Measurements from ENCODE around the gene TCN2.

The TCN2 gene

DNA sequence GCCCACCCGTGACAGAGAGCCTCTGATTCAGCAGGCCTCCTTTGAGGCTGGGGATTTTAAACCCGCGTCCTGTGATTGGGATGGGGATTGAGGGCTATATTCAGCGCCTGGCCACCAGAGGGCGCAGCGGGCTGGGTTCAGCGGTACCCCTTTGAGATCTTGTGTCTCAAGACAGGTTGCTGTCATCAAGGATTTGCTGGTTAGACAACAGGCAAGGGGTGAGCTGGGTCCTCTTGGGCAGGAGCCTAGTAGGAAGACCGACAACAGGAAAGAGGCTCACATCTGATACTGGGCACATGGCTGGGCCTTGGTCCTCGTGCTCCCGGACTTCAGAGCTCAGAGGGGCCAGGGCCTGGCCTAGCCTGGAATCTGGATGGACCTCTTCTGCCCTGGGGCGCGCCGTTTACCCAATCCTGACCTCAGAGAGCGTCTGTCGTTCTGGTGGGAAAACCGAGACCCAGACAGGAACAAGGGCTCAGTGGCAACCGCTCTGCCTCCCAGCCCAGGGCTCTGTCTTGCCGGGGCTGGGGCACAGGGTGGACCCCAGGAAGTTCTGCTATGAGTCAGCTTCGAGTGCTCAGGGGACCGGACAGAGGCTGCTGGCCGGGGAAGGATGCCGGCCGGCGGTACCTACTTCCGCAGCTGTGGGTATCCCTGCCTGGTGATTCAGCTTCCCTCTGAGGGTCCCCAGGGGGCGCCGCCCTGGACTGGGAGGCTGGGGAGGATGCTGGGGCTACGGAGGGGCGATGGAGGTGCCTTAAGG, 27.7 kb downstream of the TCN2 start (continued):
- TF ChIP-seq ZSCAN16 (tag by site-specific recombination; IDR thresholded peaks at IDR 0.05) (no peak), ZNF292 (tag by site-specific recombination; IDR thresholded peaks at IDR 0.05; ENCODE audit: borderline replicate concordance, low read depth) (no peak), ZNF549 (tag by site-specific recombination; IDR thresholded peaks at IDR 0.05) (no peak), ZNF354C (tag by site-specific recombination; IDR thresholded peaks at IDR 0.05; ENCODE audit: borderline replicate concordance, low read depth) (no peak), ZNF140 (tag by site-specific recombination; IDR thresholded peaks at IDR 0.05) (no peak), SP2 (tag by site-specific recombination; IDR thresholded peaks at IDR 0.05) (peak; percentile 13; the same call in 1 of the 2 replicates), ZNF169 (tag by site-specific recombination; IDR thresholded peaks at IDR 0.05) (no peak), ZNF133 (tag by site-specific recombination; IDR thresholded peaks at IDR 0.05) (no peak), ZNF138 (tag by site-specific recombination; IDR thresholded peaks at IDR 0.05; ENCODE audit: borderline replicate concordance) (no peak), ZNF521 (tag by site-specific recombination; IDR thresholded peaks at IDR 0.05) (no peak), ZNF654 (tag by site-specific recombination; IDR thresholded peaks at IDR 0.05; ENCODE audit: low read depth) (peak; percentile 73), ZNF221 (tag by site-specific recombination; IDR thresholded peaks at IDR 0.05; ENCODE audit: borderline replicate concordance) (no peak), GLIS2 (tag by site-specific recombination; IDR thresholded peaks at IDR 0.05) (no peak), ZNF157 (tag by site-specific recombination; IDR thresholded peaks at IDR 0.05) (peak; percentile 2; the same call in 1 of the 2 replicates), TCF7L2 (IDR thresholded peaks at IDR 0.05; ENCODE audit: borderline replicate concordance, low read depth, low read length) (peak; percentile 15; the same call in 1 of the 2 replicates), ZNF366 (tag by site-specific recombination; conservative IDR thresholded peaks at IDR 0.05) (no peak), EGR2 (tag by site-specific recombination; IDR thresholded peaks at IDR 0.05; ENCODE audit: low read depth) (no peak), MEIS1 (CRISPR knock-in tag; IDR thresholded peaks at IDR 0.05; ENCODE audit: borderline replicate concordance) (no peak), ZNF391 (tag by site-specific recombination; IDR thresholded peaks at IDR 0.05; ENCODE audit: borderline replicate concordance, low read depth) (no peak)
- TF ChIP-seq, protein P1, sequence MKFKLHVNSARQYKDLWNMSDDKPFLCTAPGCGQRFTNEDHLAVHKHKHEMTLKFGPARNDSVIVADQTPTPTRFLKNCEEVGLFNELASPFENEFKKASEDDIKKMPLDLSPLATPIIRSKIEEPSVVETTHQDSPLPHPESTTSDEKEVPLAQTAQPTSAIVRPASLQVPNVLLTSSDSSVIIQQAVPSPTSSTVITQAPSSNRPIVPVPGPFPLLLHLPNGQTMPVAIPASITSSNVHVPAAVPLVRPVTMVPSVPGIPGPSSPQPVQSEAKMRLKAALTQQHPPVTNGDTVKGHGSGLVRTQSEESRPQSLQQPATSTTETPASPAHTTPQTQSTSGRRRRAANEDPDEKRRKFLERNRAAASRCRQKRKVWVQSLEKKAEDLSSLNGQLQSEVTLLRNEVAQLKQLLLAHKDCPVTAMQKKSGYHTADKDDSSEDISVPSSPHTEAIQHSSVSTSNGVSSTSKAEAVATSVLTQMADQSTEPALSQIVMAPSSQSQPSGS (tag by site-specific recombination; IDR thresholded peaks at IDR 0.05; ENCODE audit: low read depth): no peak
- TF ChIP-seq, protein P2, sequence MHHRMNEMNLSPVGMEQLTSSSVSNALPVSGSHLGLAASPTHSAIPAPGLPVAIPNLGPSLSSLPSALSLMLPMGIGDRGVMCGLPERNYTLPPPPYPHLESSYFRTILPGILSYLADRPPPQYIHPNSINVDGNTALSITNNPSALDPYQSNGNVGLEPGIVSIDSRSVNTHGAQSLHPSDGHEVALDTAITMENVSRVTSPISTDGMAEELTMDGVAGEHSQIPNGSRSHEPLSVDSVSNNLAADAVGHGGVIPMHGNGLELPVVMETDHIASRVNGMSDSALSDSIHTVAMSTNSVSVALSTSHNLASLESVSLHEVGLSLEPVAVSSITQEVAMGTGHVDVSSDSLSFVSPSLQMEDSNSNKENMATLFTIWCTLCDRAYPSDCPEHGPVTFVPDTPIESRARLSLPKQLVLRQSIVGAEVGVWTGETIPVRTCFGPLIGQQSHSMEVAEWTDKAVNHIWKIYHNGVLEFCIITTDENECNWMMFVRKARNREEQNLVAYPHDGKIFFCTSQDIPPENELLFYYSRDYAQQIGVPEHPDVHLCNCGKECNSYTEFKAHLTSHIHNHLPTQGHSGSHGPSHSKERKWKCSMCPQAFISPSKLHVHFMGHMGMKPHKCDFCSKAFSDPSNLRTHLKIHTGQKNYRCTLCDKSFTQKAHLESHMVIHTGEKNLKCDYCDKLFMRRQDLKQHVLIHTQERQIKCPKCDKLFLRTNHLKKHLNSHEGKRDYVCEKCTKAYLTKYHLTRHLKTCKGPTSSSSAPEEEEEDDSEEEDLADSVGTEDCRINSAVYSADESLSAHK (tag by site-specific recombination; IDR thresholded peaks at IDR 0.05): no peak
- TF ChIP-seq, protein P3, sequence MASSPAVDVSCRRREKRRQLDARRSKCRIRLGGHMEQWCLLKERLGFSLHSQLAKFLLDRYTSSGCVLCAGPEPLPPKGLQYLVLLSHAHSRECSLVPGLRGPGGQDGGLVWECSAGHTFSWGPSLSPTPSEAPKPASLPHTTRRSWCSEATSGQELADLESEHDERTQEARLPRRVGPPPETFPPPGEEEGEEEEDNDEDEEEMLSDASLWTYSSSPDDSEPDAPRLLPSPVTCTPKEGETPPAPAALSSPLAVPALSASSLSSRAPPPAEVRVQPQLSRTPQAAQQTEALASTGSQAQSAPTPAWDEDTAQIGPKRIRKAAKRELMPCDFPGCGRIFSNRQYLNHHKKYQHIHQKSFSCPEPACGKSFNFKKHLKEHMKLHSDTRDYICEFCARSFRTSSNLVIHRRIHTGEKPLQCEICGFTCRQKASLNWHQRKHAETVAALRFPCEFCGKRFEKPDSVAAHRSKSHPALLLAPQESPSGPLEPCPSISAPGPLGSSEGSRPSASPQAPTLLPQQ (tag by site-specific recombination; IDR thresholded peaks at IDR 0.05): no peak
- TF ChIP-seq, protein P4, sequence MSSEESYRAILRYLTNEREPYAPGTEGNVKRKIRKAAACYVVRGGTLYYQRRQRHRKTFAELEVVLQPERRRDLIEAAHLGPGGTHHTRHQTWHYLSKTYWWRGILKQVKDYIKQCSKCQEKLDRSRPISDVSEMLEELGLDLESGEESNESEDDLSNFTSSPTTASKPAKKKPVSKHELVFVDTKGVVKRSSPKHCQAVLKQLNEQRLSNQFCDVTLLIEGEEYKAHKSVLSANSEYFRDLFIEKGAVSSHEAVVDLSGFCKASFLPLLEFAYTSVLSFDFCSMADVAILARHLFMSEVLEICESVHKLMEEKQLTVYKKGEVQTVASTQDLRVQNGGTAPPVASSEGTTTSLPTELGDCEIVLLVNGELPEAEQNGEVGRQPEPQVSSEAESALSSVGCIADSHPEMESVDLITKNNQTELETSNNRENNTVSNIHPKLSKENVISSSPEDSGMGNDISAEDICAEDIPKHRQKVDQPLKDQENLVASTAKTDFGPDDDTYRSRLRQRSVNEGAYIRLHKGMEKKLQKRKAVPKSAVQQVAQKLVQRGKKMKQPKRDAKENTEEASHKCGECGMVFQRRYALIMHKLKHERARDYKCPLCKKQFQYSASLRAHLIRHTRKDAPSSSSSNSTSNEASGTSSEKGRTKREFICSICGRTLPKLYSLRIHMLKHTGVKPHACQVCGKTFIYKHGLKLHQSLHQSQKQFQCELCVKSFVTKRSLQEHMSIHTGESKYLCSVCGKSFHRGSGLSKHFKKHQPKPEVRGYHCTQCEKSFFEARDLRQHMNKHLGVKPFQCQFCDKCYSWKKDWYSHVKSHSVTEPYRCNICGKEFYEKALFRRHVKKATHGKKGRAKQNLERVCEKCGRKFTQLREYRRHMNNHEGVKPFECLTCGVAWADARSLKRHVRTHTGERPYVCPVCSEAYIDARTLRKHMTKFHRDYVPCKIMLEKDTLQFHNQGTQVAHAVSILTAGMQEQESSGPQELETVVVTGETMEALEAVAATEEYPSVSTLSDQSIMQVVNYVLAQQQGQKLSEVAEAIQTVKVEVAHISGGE (tag by site-specific recombination; conservative IDR thresholded peaks at IDR 0.05; ENCODE audit: low read depth): no peak
- TF ChIP-seq, protein P5, sequence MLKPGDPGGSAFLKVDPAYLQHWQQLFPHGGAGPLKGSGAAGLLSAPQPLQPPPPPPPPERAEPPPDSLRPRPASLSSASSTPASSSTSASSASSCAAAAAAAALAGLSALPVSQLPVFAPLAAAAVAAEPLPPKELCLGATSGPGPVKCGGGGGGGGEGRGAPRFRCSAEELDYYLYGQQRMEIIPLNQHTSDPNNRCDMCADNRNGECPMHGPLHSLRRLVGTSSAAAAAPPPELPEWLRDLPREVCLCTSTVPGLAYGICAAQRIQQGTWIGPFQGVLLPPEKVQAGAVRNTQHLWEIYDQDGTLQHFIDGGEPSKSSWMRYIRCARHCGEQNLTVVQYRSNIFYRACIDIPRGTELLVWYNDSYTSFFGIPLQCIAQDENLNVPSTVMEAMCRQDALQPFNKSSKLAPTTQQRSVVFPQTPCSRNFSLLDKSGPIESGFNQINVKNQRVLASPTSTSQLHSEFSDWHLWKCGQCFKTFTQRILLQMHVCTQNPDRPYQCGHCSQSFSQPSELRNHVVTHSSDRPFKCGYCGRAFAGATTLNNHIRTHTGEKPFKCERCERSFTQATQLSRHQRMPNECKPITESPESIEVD (tag by site-specific recombination; IDR thresholded peaks at IDR 0.05): no peak
- TF ChIP-seq, protein P6, sequence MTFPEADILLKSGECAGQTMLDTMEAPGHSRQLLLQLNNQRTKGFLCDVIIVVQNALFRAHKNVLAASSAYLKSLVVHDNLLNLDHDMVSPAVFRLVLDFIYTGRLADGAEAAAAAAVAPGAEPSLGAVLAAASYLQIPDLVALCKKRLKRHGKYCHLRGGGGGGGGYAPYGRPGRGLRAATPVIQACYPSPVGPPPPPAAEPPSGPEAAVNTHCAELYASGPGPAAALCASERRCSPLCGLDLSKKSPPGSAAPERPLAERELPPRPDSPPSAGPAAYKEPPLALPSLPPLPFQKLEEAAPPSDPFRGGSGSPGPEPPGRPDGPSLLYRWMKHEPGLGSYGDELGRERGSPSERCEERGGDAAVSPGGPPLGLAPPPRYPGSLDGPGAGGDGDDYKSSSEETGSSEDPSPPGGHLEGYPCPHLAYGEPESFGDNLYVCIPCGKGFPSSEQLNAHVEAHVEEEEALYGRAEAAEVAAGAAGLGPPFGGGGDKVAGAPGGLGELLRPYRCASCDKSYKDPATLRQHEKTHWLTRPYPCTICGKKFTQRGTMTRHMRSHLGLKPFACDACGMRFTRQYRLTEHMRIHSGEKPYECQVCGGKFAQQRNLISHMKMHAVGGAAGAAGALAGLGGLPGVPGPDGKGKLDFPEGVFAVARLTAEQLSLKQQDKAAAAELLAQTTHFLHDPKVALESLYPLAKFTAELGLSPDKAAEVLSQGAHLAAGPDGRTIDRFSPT (tag by site-specific recombination; IDR thresholded peaks at IDR 0.05): peak; percentile 61
